ENCODE data around the gene TRIM25.

TRIM25 gene

GRCh38 chr17:56880571-56880970 lies 33.3 kb downstream of the TRIM25 start:
- Histone ChIP-seq H3K9ac (ENCODE audit: low read depth, low read length) (no peak overlapping the region), H3K9me3 (ENCODE audit: control insufficient read depth, insufficient read depth, low read length) (no peaks in the 10 kb centered on the region), H3K36me3 (ENCODE audit: insufficient read depth, low read length) (no peaks in the 10 kb centered on the region), H3K4me1 (ENCODE audit: insufficient read depth, low read length) (no peaks in the 10 kb centered on the region)

- Histone ChIP-seq H3K36me3 (ENCODE audit: insufficient read depth, low read length) (no peaks in the 10 kb centered on the region), H3K4me1 (ENCODE audit: insufficient read depth, low read length) (no peaks in the 10 kb centered on the region), H3K9me3 (ENCODE audit: control insufficient read depth, insufficient read depth, low read length) (no peaks in the 10 kb centered on the region), H3K9ac (ENCODE audit: low read depth, low read length) (no peak overlapping the region)
Measured at GRCh38 chr17:56880133-56880532, 33.7 kb downstream of the TRIM25 start.

- no peaks in the 10 kb centered on the region for H3K4me1 ChIP-seq (ENCODE audit: insufficient read depth, low read length)
- H3K9me3 ChIP-seq (ENCODE audit: control insufficient read depth, insufficient read depth, low read length) = no peaks in the 10 kb centered on the region
- H3K9ac ChIP-seq (ENCODE audit: low read depth, low read length) = no peak overlapping the region
- no peaks in the 10 kb centered on the region for H3K36me3 ChIP-seq (ENCODE audit: insufficient read depth, low read length)
Measured at GRCh38 chr17:56879280-56879679, 34.6 kb downstream of the TRIM25 start.

GRCh38 chr17:56876766-56877179 lies 37.1 kb downstream of the TRIM25 start:
- no peaks in the 10 kb centered on the region for H3K36me3 ChIP-seq (ENCODE audit: insufficient read depth, low read length)
- H3K4me1 ChIP-seq (ENCODE audit: insufficient read depth, low read length) = no peaks in the 10 kb centered on the region
- H3K9ac ChIP-seq (ENCODE audit: low read depth, low read length) = no peak overlapping the region
- no peaks in the 10 kb centered on the region for H3K9me3 ChIP-seq (ENCODE audit: control insufficient read depth, insufficient read depth, low read length)

- Histone ChIP-seq H3K9ac (ENCODE audit: low read depth, low read length) (no peak overlapping the region), H3K4me1 (ENCODE audit: insufficient read depth, low read length) (no peaks in the 10 kb centered on the region)
Measured at GRCh38 chr17:56870081-56870651, 43.7 kb downstream of the TRIM25 start.

GRCh38 chr17:56868716-56869115 lies 45.1 kb downstream of the TRIM25 start:
- Histone ChIP-seq H3K4me1 (ENCODE audit: insufficient read depth, low read length) (no peaks in the 10 kb centered on the region), H3K9me3 (ENCODE audit: control insufficient read depth, insufficient read depth, low read length) (no peaks in the 10 kb centered on the region), H3K36me3 (ENCODE audit: insufficient read depth, low read length) (no peaks in the 10 kb centered on the region), H3K9ac (ENCODE audit: low read depth, low read length) (no peak overlapping the region)

More at GRCh38 chr17:56870081-56870651, 43.7 kb downstream of the TRIM25 start:
- Histone ChIP-seq H3K9me3 (ENCODE audit: control insufficient read depth, insufficient read depth, low read length) (no peaks in the 10 kb centered on the region), H3K36me3 (ENCODE audit: insufficient read depth, low read length) (no peaks in the 10 kb centered on the region)

GRCh38 chr17:56867948-56868376 lies 45.9 kb downstream of the TRIM25 start:
- no peak overlapping the region for H3K9ac ChIP-seq (ENCODE audit: low read depth, low read length)
- H3K36me3 ChIP-seq (ENCODE audit: insufficient read depth, low read length) = no peaks in the 10 kb centered on the region
- H3K9me3 ChIP-seq (ENCODE audit: control insufficient read depth, insufficient read depth, low read length) = no peaks in the 10 kb centered on the region
- no peaks in the 10 kb centered on the region for H3K4me1 ChIP-seq (ENCODE audit: insufficient read depth, low read length)

- Histone ChIP-seq H3K9ac (ENCODE audit: low read depth, low read length) (no peak overlapping the region), H3K9me3 (ENCODE audit: control insufficient read depth, insufficient read depth, low read length) (no peaks in the 10 kb centered on the region), H3K36me3 (ENCODE audit: insufficient read depth, low read length) (no peaks in the 10 kb centered on the region), H3K4me1 (ENCODE audit: insufficient read depth, low read length) (no peaks in the 10 kb centered on the region)
Measured at GRCh38 chr17:56866496-56866895, 47.4 kb downstream of the TRIM25 start.

- Histone ChIP-seq H3K9me3 (ENCODE audit: control insufficient read depth, insufficient read depth, low read length) (no peaks in the 10 kb centered on the region), H3K36me3 (ENCODE audit: insufficient read depth, low read length) (no peaks in the 10 kb centered on the region), H3K9ac (ENCODE audit: low read depth, low read length) (no peak overlapping the region), H3K4me1 (ENCODE audit: insufficient read depth, low read length) (no peaks in the 10 kb centered on the region; the same call in 1 of the 2 replicates)
Measured at GRCh38 chr17:56866076-56866475, 47.8 kb downstream of the TRIM25 start.

GRCh38 chr17:56863974-56864373 lies 49.9 kb downstream of the TRIM25 start:
- no peak overlapping the region for H3K9ac ChIP-seq (ENCODE audit: low read depth, low read length)
- H3K9me3 ChIP-seq (ENCODE audit: control insufficient read depth, insufficient read depth, low read length) = no peaks in the 10 kb centered on the region
- peaks cover 6% of the 10 kb centered on the region; the same call in 1 of the 2 replicates for H3K4me1 ChIP-seq (ENCODE audit: insufficient read depth, low read length)
- H3K36me3 ChIP-seq (ENCODE audit: insufficient read depth, low read length) = no peaks in the 10 kb centered on the region

GRCh38 chr17:56861899-56862298 lies 52.0 kb downstream of the TRIM25 start:
- Histone ChIP-seq H3K4me1 (ENCODE audit: insufficient read depth, low read length) (peaks cover 6% of the 10 kb centered on the region; the same call in 1 of the 2 replicates), H3K36me3 (ENCODE audit: insufficient read depth, low read length) (no peaks in the 10 kb centered on the region), H3K9ac (ENCODE audit: low read depth, low read length) (no peak overlapping the region), H3K9me3 (ENCODE audit: control insufficient read depth, insufficient read depth, low read length) (no peaks in the 10 kb centered on the region)

- Histone ChIP-seq H3K4me1 (ENCODE audit: insufficient read depth, low read length) (no peaks in the 10 kb centered on the region), H3K36me3 (ENCODE audit: insufficient read depth, low read length) (peaks cover 4% of the 10 kb centered on the region; the same call in 1 of the 2 replicates), H3K9ac (ENCODE audit: low read depth, low read length) (no peak overlapping the region), H3K9me3 (ENCODE audit: control insufficient read depth, insufficient read depth, low read length) (no peaks in the 10 kb centered on the region)
Measured at GRCh38 chr17:56851008-56851407, 62.8 kb downstream of the TRIM25 start.

- no peak overlapping the region for H3K9ac ChIP-seq (ENCODE audit: low read depth, low read length)
- no peaks in the 10 kb centered on the region for H3K4me1 ChIP-seq (ENCODE audit: insufficient read depth, low read length)
- peaks cover 4% of the 10 kb centered on the region; the same call in 1 of the 2 replicates for H3K36me3 ChIP-seq (ENCODE audit: insufficient read depth, low read length)
- H3K9me3 ChIP-seq (ENCODE audit: control insufficient read depth, insufficient read depth, low read length) = no peaks in the 10 kb centered on the region
Measured at GRCh38 chr17:56850591-56850990, 63.3 kb downstream of the TRIM25 start.

GRCh38 chr17:56849131-56849530 lies 64.7 kb downstream of the TRIM25 start:
- H3K36me3 ChIP-seq (ENCODE audit: insufficient read depth, low read length) = peaks cover 4% of the 10 kb centered on the region; the same call in 1 of the 2 replicates
- no peaks in the 10 kb centered on the region for H3K9me3 ChIP-seq (ENCODE audit: control insufficient read depth, insufficient read depth, low read length)

GRCh38 chr17:56847106-56847505 lies 66.7 kb downstream of the TRIM25 start:
- Histone ChIP-seq H3K36me3 (ENCODE audit: insufficient read depth, low read length) (peaks cover 4% of the 10 kb centered on the region; the same call in 1 of the 2 replicates), H3K4me1 (ENCODE audit: insufficient read depth, low read length) (no peaks in the 10 kb centered on the region), H3K9ac (ENCODE audit: low read depth, low read length) (no peak overlapping the region), H3K9me3 (ENCODE audit: control insufficient read depth, insufficient read depth, low read length) (no peaks in the 10 kb centered on the region)

More at GRCh38 chr17:56849131-56849530, 64.7 kb downstream of the TRIM25 start:
- no peak overlapping the region for H3K9ac ChIP-seq (ENCODE audit: low read depth, low read length)
- H3K4me1 ChIP-seq (ENCODE audit: insufficient read depth, low read length) = no peaks in the 10 kb centered on the region

Measured in ES-I3 (cell line).